GM23338 (cell line): ENCODE measurements around the gene CEP57. TPM values are rescaled to one million over a fixed set of nuclear protein-coding genes. Genes with fewer than 3 reads are reported as not detected.
"Not testable (repeated sequence)": the region's sequence is repeated elsewhere in the genome, so short reads cannot be mapped to it uniquely, and the experiment has no call there.

Experiments
- ATAC-seq: fragments of 200-7000 bp; cut with Tn5 transposase; 3 replicates; pipeline ENCODE4 v1.9.1; 2020
- DNase-seq: peaks from one replicate; pipeline ENCODE4 v3.0.0-alpha.2; 2015; ENCODE audit warnings: low spot score
- H2AFZ ChIP-seq: fragments of 200-600 bp; sonication (generic); 2 replicates; pipeline ENCODE4 v1.8.0; 2016; ENCODE audit warnings: antibody characterized with exemption, mild to moderate bottlenecking, moderate library complexity
- H3F3A ChIP-seq: fragments of 200-600 bp; sonication (generic); replicated peaks from 2 replicates; pipeline ENCODE4 v1.8.0; 2017; ENCODE audit warnings: antibody characterized with exemption, mixed run types, low read depth
- H3K27ac ChIP-seq: fragments of 200-600 bp; sonication (generic); 2 replicates; pipeline ENCODE4 v1.6.1; 2016; ENCODE audit warnings: low read depth
- H3K27me3 ChIP-seq: fragments of 200-600 bp; sonication (generic); 2 replicates; pipeline ENCODE4 v1.8.0; 2016; ENCODE audit warnings: mild to moderate bottlenecking, mixed run types, moderate library complexity; ENCODE audit not compliant: insufficient read depth
- H3K36me3 ChIP-seq: fragments of 200-600 bp; sonication (generic); 2 replicates; pipeline ENCODE4 v1.8.0; 2016; ENCODE audit warnings: mild to moderate bottlenecking; ENCODE audit not compliant: insufficient read depth
- H3K4me1 ChIP-seq: fragments of 200-600 bp; sonication (generic); 2 replicates; pipeline ENCODE4 v1.8.0; 2016; ENCODE audit warnings: mild to moderate bottlenecking, moderate library complexity; ENCODE audit not compliant: insufficient read depth
- H3K4me2 ChIP-seq: fragments of 200-600 bp; sonication (generic); 2 replicates; pipeline ENCODE4 v1.7.1; 2017; ENCODE audit warnings: mixed run types
- H3K4me3 ChIP-seq: fragments of 200-600 bp; sonication (generic); 2 replicates; pipeline ENCODE4 v1.6.1; 2016; ENCODE audit warnings: mixed run types
- H3K79me2 ChIP-seq: fragments of 200-600 bp; sonication (generic); replicated peaks from 2 replicates; pipeline ENCODE4 v1.8.0; 2017; ENCODE audit warnings: mild to moderate bottlenecking; ENCODE audit not compliant: insufficient read depth
- H3K9me2 ChIP-seq: fragments of 200-600 bp; sonication (generic); 2 replicates; pipeline ENCODE4 v1.8.0; 2017; ENCODE audit not compliant: insufficient read depth
- H4K20me1 ChIP-seq: fragments of 200-600 bp; sonication (generic); replicated peaks from 2 replicates; pipeline ENCODE4 v1.8.0; 2017; ENCODE audit warnings: mild to moderate bottlenecking; ENCODE audit not compliant: insufficient read depth
- H3K27ac Mint-ChIP-seq: 2 replicates; pipeline ENCODE4 v1.8.0; 2020; ENCODE audit warnings: inconsistent platforms, mild to moderate bottlenecking, moderate library complexity, mixed read lengths
- H3K27me3 Mint-ChIP-seq: 3 replicates; pipeline ENCODE4 v1.8.0; 2022; ENCODE audit warnings: low read depth, mild to moderate bottlenecking, moderate library complexity, mixed read lengths, inconsistent platforms; ENCODE audit not compliant: insufficient read depth, poor library complexity
- H3K36me3 Mint-ChIP-seq: 3 replicates; pipeline ENCODE4 v1.8.0; 2021; ENCODE audit warnings: low read depth, mild to moderate bottlenecking, inconsistent platforms, moderate library complexity, mixed read lengths
- H3K4me1 Mint-ChIP-seq: 3 replicates; pipeline ENCODE4 v1.8.0; 2020; ENCODE audit warnings: mild to moderate bottlenecking, inconsistent platforms, mixed read lengths
- H3K4me3 Mint-ChIP-seq: 3 replicates; pipeline ENCODE4 v1.8.0; 2021; ENCODE audit warnings: moderate library complexity, mild to moderate bottlenecking, inconsistent platforms, mixed read lengths
- H3K9me3 Mint-ChIP-seq: 3 replicates; pipeline ENCODE4 v1.8.0; 2020; ENCODE audit warnings: moderate library complexity, mild to moderate bottlenecking, inconsistent platforms, mixed read lengths
- CREB1 ChIP-seq: fragments of 250-450 bp; sonication (Bioruptor Pico); IDR thresholded peaks from 2 replicates; pipeline ENCODE4 v1.5.0; 2020; ENCODE audit warnings: low read depth, mild to moderate bottlenecking, moderate library complexity
- ETS1 ChIP-seq: IDR thresholded peaks from 2 replicates; pipeline ENCODE4 v1.6.1; 2016; ENCODE audit warnings: antibody characterized with exemption
- EZH2phosphoT487 ChIP-seq: fragments of 200-600 bp; sonication (generic); IDR thresholded peaks from one replicate; pipeline ENCODE4 v1.8.1; 2018; ENCODE audit warnings: antibody characterized with exemption; ENCODE audit not compliant: unreplicated experiment
- NANOG ChIP-seq: IDR thresholded peaks from 2 replicates; pipeline ENCODE4 v1.6.1; 2016; ENCODE audit warnings: antibody characterized with exemption, borderline replicate concordance
- STAT1 ChIP-seq: IDR thresholded peaks from one replicate; pipeline ENCODE4 v1.6.1; 2016; ENCODE audit warnings: antibody characterized with exemption; ENCODE audit not compliant: unreplicated experiment
- ZNF114 ChIP-seq: fragments of 250-450 bp; sonication (Bioruptor Pico); IDR thresholded peaks from 2 replicates; pipeline ENCODE4 v1.5.0; 2020; ENCODE audit warnings: mild to moderate bottlenecking, moderate library complexity
- polyA plus RNA-seq: library from polyadenylated mRNA; unstranded; fragments of >200 nt; fragmentation: Nextera tagmentation; extraction: Ambion mirVana; gene quantifications from 2 replicates; pipeline ENCODE4 v1.2.1, GENCODE V29; 2016
- total RNA-seq: library from RNA; depleted of rRNA; stranded (reverse); fragments of >200 nt; shearing (Covaris generic); gene quantifications from 2 replicates; pipeline ENCODE4 v1.2.3, GENCODE V29; 2014
- TF ChIP-seq, protein P1 (sequence below): IDR thresholded peaks from one replicate; pipeline ENCODE4 v1.6.1; 2018; ENCODE audit warnings: antibody characterized with exemption; ENCODE audit not compliant: unreplicated experiment
- TF ChIP-seq, protein P2 (sequence below), 2 experiments: fragments of 200-600 bp in 1 of 2; sonication (generic) in 1 of 2; conservative IDR thresholded peaks; 2 replicates each; pipeline versions ENCODE4 v1.5.1 to v1.6.1; 2016 to 2017; ENCODE audit warnings: antibody characterized with exemption in 2 of 2, low read depth in 2 of 2, mild to moderate bottlenecking in 2 of 2, moderate library complexity in 1 of 2

Gene CEP57
- total and polyA plus RNA-seq, 2 experiments from 2014 or later = 76.2 to 124 TPM

GRCh38 chr11:95853862-95854261 is 63.6 kb downstream of the CEP57 start:
- H3K36me3 ChIP-seq = 0 out of 2 replicates have a peak, but pooled peaks cover 5% of the 10 kb centered on the region
- H3K4me1 ChIP-seq = no peaks in the 10 kb centered on the region
- H3K4me1 Mint-ChIP-seq = no peaks in the 10 kb centered on the region
- H3K27ac ChIP-seq = no peak overlapping the region
- no peaks in the 10 kb centered on the region for H3K27me3 ChIP-seq
- no peaks in the 10 kb centered on the region for H3K79me2 ChIP-seq
- H3K36me3 Mint-ChIP-seq = peaks cover 3% of the 10 kb centered on the region; the same call in 2 of the 3 replicates
- H3K4me3 ChIP-seq = no peak overlapping the region
- ATAC-seq (no peak), DNase-seq (no peak)
- no peak overlapping the region for H3K27ac Mint-ChIP-seq
- no peaks in the 10 kb centered on the region for H3F3A ChIP-seq
- H3K9me2 ChIP-seq = no peaks in the 10 kb centered on the region
- H3K4me3 Mint-ChIP-seq = no peak overlapping the region
- H3K9me3 Mint-ChIP-seq = no peaks in the 10 kb centered on the region
- H3K4me2 ChIP-seq = no peak overlapping the region
- H4K20me1 ChIP-seq = peaks cover 4% of the 10 kb centered on the region; the same call in 1 of the 2 replicates
- peaks cover 1% of the 10 kb centered on the region for H3K27me3 Mint-ChIP-seq
- no peak overlapping the region for H2AFZ ChIP-seq
- no peak for TF ChIP-seq STAT1
- TF ChIP-seq CREB1 = no peak
- TF ChIP-seq, protein P1, sequence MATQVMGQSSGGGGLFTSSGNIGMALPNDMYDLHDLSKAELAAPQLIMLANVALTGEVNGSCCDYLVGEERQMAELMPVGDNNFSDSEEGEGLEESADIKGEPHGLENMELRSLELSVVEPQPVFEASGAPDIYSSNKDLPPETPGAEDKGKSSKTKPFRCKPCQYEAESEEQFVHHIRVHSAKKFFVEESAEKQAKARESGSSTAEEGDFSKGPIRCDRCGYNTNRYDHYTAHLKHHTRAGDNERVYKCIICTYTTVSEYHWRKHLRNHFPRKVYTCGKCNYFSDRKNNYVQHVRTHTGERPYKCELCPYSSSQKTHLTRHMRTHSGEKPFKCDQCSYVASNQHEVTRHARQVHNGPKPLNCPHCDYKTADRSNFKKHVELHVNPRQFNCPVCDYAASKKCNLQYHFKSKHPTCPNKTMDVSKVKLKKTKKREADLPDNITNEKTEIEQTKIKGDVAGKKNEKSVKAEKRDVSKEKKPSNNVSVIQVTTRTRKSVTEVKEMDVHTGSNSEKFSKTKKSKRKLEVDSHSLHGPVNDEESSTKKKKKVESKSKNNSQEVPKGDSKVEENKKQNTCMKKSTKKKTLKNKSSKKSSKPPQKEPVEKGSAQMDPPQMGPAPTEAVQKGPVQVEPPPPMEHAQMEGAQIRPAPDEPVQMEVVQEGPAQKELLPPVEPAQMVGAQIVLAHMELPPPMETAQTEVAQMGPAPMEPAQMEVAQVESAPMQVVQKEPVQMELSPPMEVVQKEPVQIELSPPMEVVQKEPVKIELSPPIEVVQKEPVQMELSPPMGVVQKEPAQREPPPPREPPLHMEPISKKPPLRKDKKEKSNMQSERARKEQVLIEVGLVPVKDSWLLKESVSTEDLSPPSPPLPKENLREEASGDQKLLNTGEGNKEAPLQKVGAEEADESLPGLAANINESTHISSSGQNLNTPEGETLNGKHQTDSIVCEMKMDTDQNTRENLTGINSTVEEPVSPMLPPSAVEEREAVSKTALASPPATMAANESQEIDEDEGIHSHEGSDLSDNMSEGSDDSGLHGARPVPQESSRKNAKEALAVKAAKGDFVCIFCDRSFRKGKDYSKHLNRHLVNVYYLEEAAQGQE = no peak
- no peak for TF ChIP-seq EZH2phosphoT487
- no peak for TF ChIP-seq ZNF114 (CRISPR knock-in tag)
- TF ChIP-seq, protein P2, sequence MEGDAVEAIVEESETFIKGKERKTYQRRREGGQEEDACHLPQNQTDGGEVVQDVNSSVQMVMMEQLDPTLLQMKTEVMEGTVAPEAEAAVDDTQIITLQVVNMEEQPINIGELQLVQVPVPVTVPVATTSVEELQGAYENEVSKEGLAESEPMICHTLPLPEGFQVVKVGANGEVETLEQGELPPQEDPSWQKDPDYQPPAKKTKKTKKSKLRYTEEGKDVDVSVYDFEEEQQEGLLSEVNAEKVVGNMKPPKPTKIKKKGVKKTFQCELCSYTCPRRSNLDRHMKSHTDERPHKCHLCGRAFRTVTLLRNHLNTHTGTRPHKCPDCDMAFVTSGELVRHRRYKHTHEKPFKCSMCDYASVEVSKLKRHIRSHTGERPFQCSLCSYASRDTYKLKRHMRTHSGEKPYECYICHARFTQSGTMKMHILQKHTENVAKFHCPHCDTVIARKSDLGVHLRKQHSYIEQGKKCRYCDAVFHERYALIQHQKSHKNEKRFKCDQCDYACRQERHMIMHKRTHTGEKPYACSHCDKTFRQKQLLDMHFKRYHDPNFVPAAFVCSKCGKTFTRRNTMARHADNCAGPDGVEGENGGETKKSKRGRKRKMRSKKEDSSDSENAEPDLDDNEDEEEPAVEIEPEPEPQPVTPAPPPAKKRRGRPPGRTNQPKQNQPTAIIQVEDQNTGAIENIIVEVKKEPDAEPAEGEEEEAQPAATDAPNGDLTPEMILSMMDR (conservative IDR thresholded peaks at IDR 0.05; ENCODE audit: low read depth in 2 of 2) = no peak
- TF ChIP-seq ETS1 = no peak
- no peak for TF ChIP-seq NANOG

GRCh38 chr11:95854362-95854761 is 64.1 kb downstream of the CEP57 start:
- not testable (repeated sequence) for DNase-seq, H3K27me3 ChIP-seq, H3K27me3 Mint-ChIP-seq, H3K4me1 Mint-ChIP-seq, H4K20me1 ChIP-seq, H3K27ac Mint-ChIP-seq, H3K79me2 ChIP-seq, H3F3A ChIP-seq, H3K36me3 Mint-ChIP-seq, H3K4me3 Mint-ChIP-seq, H3K4me3 ChIP-seq, H3K9me2 ChIP-seq, H3K36me3 ChIP-seq, H2AFZ ChIP-seq, H3K27ac ChIP-seq, H3K4me1 ChIP-seq, H3K4me2 ChIP-seq, H3K9me3 Mint-ChIP-seq, ATAC-seq

- not testable (repeated sequence) for H3F3A ChIP-seq, DNase-seq, H3K27ac Mint-ChIP-seq, H3K27ac ChIP-seq, H3K4me2 ChIP-seq, H3K4me3 ChIP-seq, H3K4me1 ChIP-seq, H3K79me2 ChIP-seq, H3K9me2 ChIP-seq, H3K9me3 Mint-ChIP-seq, H3K27me3 ChIP-seq, H3K27me3 Mint-ChIP-seq, H2AFZ ChIP-seq, H3K4me3 Mint-ChIP-seq, ATAC-seq, H3K36me3 ChIP-seq, H4K20me1 ChIP-seq, H3K4me1 Mint-ChIP-seq
- peaks cover 13% of the 10 kb centered on the region for H3K36me3 Mint-ChIP-seq
These were observed 69.7 kb downstream of the CEP57 start for GRCh38 chr11:95860024-95860423.
